DMS153 (cell line): Measurements from ENCODE around the gene DNAJB2.

Source experiments
- DNase-seq: peaks from one replicate; lab custom pipeline; 2025; lab: John Stamatoyannopoulos, UW

DNAJB2 gene

GRCh38 chr2:219279151-219279915, at the start of gene DNAJB2:
Gene DNAJB2, plus strand, starts transcription at chr2:219279366. Its CDS starts 468 bp downstream, at chr2:219279834.
- DNase-seq: peak; percentile 95

GRCh38 chr2:219230059-219230540, 49.1 kb upstream of the DNAJB2 start:
- DNase-seq: no peak

- no peak for DNase-seq
These were observed 44.8 kb upstream of the DNAJB2 start for GRCh38 chr2:219234331-219234730.

GRCh38 chr2:219243291-219243761, 35.8 kb upstream of the DNAJB2 start:
- DNase-seq: no peak

- DNase-seq: no peak
These were observed 34.4 kb upstream of the DNAJB2 start for GRCh38 chr2:219244789-219245147.

- DNase-seq: peak; percentile 80
These were observed 33.8 kb upstream of the DNAJB2 start, which contains the start of the genes GLB1L and STK16 for GRCh38 chr2:219245148-219245898. Gene GLB1L, minus strand, starts transcription at chr2:219245444. Its CDS starts 1,871 bp downstream, at chr2:219243573. Gene STK16, plus strand, starts transcription at chr2:219245479. Its CDS starts 521 bp downstream, at chr2:219246000.

- no peak for DNase-seq
These were observed 33.3 kb upstream of the DNAJB2 start for GRCh38 chr2:219245899-219246230.

GRCh38 chr2:219246559-219246958, 32.6 kb upstream of the DNAJB2 start:
- DNase-seq: no peak

- no peak for DNase-seq
These were observed 31.2 kb upstream of the DNAJB2 start for GRCh38 chr2:219247678-219248642.

GRCh38 chr2:219248845-219249202, 30.3 kb upstream of the DNAJB2 start:
- no peak for DNase-seq

- peak; percentile 98 for DNase-seq
These were observed 29.8 kb upstream of the DNAJB2 start for GRCh38 chr2:219249203-219249980.

- DNase-seq: no peak
These were observed 29.0 kb upstream of the DNAJB2 start for GRCh38 chr2:219250049-219250781.

- DNase-seq: no peak
These were observed 27.5 kb upstream of the DNAJB2 start for GRCh38 chr2:219251656-219252055.

- DNase-seq: no peak
These were observed 27.1 kb upstream of the DNAJB2 start for GRCh38 chr2:219252084-219252483.

GRCh38 chr2:219252570-219252899, 26.6 kb upstream of the DNAJB2 start:
- DNase-seq: peak; percentile 6

- no peak for DNase-seq
These were observed 26.0 kb upstream of the DNAJB2 start, which contains the start of gene TUBA4B for GRCh38 chr2:219252900-219253752. Gene TUBA4B, plus strand, starts transcription at chr2:219253243. Its CDS starts 165 bp downstream, at chr2:219253408.

GRCh38 chr2:219253753-219254589, 25.2 kb upstream of the DNAJB2 start, which contains the start of gene TUBA4A:
Gene TUBA4A, minus strand, starts transcription at chr2:219253918. Its CDS starts 60 bp downstream, at chr2:219253858.
- DNase-seq: peak; percentile 71

- no peak for DNase-seq
These were observed 24.5 kb upstream of the DNAJB2 start for GRCh38 chr2:219254590-219255201.
